Right ventricle myocardium inferior (tissue), 1 donor: ENCODE measurements around the gene ANKS1B. TPM values are rescaled to one million over a fixed set of nuclear protein-coding genes. Genes with fewer than 3 reads are reported as not detected.

Experiments
- ATAC-seq: fragments of 200-7000 bp; cut with Tn5 transposase; one replicate; pipeline ENCODE4 v1.9.1; 2020; ENCODE audit warnings: mild to moderate bottlenecking, moderate library complexity
- DNase-seq: peaks from one replicate; pipeline ENCODE4 v3.0.0; 2021; ENCODE audit errors: missing footprints
- intact Hi-C: fragments of 100-400 bp; cut with DNase I; formaldehyde crosslinking; loops from one replicate; pipeline ENCODE4 v1.11.0; 2022
- total RNA-seq: library from RNA; stranded (reverse); fragmentation: NEBNext Ultra II Directional; extraction: Animal tissue kit (Norgen Biotek cat#: 25700); gene quantifications from one replicate; pipeline ENCODE4 v1.2.1, GENCODE V29; 2021
- donor health status: DM: no; HTN: yes; CAD: no; lungs with severe emphysema.

Gene ANKS1B
- total RNA-seq, 1 donor from 2014 or later: 2.3 TPM

- ATAC-seq (no peak), DNase-seq (no peak)
- intact Hi-C loops: no loop called here
Measured at GRCh38 chr12:99450036-99450630, 534.6 kb downstream of the ANKS1B start.

GRCh38 chr12:99444859-99445316 lies 539.8 kb downstream of the ANKS1B start:
- DNase-seq (no peak), ATAC-seq (no peak)
- intact Hi-C loops: no loop called here

- DNase-seq: no peak
- no peak for ATAC-seq
- intact Hi-C loops: no loop called here
Measured at GRCh38 chr12:99442758-99443157, 542.0 kb downstream of the ANKS1B start.

GRCh38 chr12:99439399-99439798 lies 545.3 kb downstream of the ANKS1B start:
- no peak for ATAC-seq
- intact Hi-C loops: no loop called here
- DNase-seq: no peak

- ATAC-seq: no peak
Measured at GRCh38 chr12:99436584-99436983, 548.2 kb downstream of the ANKS1B start.

GRCh38 chr12:99435095-99435791 lies 549.5 kb downstream of the ANKS1B start:
- no peak for ATAC-seq
- no peak for DNase-seq

More at GRCh38 chr12:99436584-99436983, 548.2 kb downstream of the ANKS1B start:
- no peak for DNase-seq
- intact Hi-C loops: no loop called here

GRCh38 chr12:99433155-99433554 lies 551.6 kb downstream of the ANKS1B start:
- no peak for DNase-seq
- no peak for ATAC-seq
- intact Hi-C loops: no loop called here

More at GRCh38 chr12:99435095-99435791, 549.5 kb downstream of the ANKS1B start:
- intact Hi-C loops: no loop called here

- no peak for ATAC-seq
- DNase-seq: no peak
- intact Hi-C loops: no loop called here
Measured at GRCh38 chr12:99431203-99431602, 553.5 kb downstream of the ANKS1B start.

GRCh38 chr12:99427104-99427503 lies 557.6 kb downstream of the ANKS1B start:
- intact Hi-C loops: no loop called here
- DNase-seq (no peak), ATAC-seq (no peak)

- no peak for ATAC-seq
Measured at GRCh38 chr12:99418379-99418778, 566.4 kb downstream of the ANKS1B start.

GRCh38 chr12:99413751-99414150 lies 571.0 kb downstream of the ANKS1B start:
- intact Hi-C loops: no loop called here
- DNase-seq (no peak), ATAC-seq (no peak)

More at GRCh38 chr12:99418379-99418778, 566.4 kb downstream of the ANKS1B start:
- intact Hi-C loops: no loop called here
- no peak for DNase-seq

GRCh38 chr12:99393763-99394162 lies 591.0 kb downstream of the ANKS1B start:
- intact Hi-C loops: no loop called here
- DNase-seq (no peak), ATAC-seq (no peak)

GRCh38 chr12:99392091-99392850 lies 592.5 kb downstream of the ANKS1B start:
- DNase-seq (no peak), ATAC-seq (no peak)
- intact Hi-C loops: no loop called here

GRCh38 chr12:99390707-99391106 lies 594.0 kb downstream of the ANKS1B start:
- no peak for DNase-seq
- ATAC-seq: no peak
- intact Hi-C loops: no loop called here

GRCh38 chr12:99389751-99390150 lies 595.0 kb downstream of the ANKS1B start:
- ATAC-seq (no peak), DNase-seq (no peak)
- intact Hi-C loops: no loop called here

GRCh38 chr12:99388671-99389195 lies 596.0 kb downstream of the ANKS1B start:
- intact Hi-C loops: no loop called here

GRCh38 chr12:99387661-99388060 lies 597.1 kb downstream of the ANKS1B start:
- intact Hi-C loops: no loop called here
- DNase-seq: no peak
- ATAC-seq: no peak

More at GRCh38 chr12:99388671-99389195, 596.0 kb downstream of the ANKS1B start:
- ATAC-seq: no peak
- no peak for DNase-seq

- intact Hi-C loops: no loop called here
- DNase-seq: no peak
Measured at GRCh38 chr12:99386907-99387306, 597.8 kb downstream of the ANKS1B start.

GRCh38 chr12:99383258-99383657 lies 601.5 kb downstream of the ANKS1B start:
- intact Hi-C loops: no loop called here
- no peak for DNase-seq
- ATAC-seq: no peak

More at GRCh38 chr12:99386907-99387306, 597.8 kb downstream of the ANKS1B start:
- no peak for ATAC-seq
